C1 segment of cervical spinal cord (tissue), 14 donors: ENCODE data around the gene C19orf38.
"Not testable (repeated sequence)": the region's sequence is repeated elsewhere in the genome, so short reads cannot be mapped to it uniquely, and the experiment has no call there.

Experiments used
- DNase-seq, 14 donors: peaks; one replicate each; lab custom pipeline; 2025; lab: John Stamatoyannopoulos, UW

Gene C19orf38

GRCh38 chr19:10872546-10873107 lies 24.4 kb downstream of the C19orf38 start:
- DNase-seq = peak in 1 of 14 donors; percentile 12

- no peak for DNase-seq
These were observed 25.8 kb downstream of the C19orf38 start for GRCh38 chr19:10874024-10874423.

GRCh38 chr19:10876459-10877240 lies 28.4 kb downstream of the C19orf38 start:
- peak in 10 of 14 donors; percentile 25 to 87 (median 45) for DNase-seq

- not testable (repeated sequence) for DNase-seq
These were observed 29.4 kb downstream of the C19orf38 start for GRCh38 chr19:10877608-10878007.

GRCh38 chr19:10878253-10878652 lies 30.0 kb downstream of the C19orf38 start:
- DNase-seq = no peak

- no peak for DNase-seq
These were observed 33.3 kb downstream of the C19orf38 start for GRCh38 chr19:10881403-10882107.

- no peak for DNase-seq
These were observed 33.9 kb downstream of the C19orf38 start for GRCh38 chr19:10882108-10882457.

- DNase-seq = peak in 1 of 14 donors; percentile 17
These were observed 36.1 kb downstream of the C19orf38 start for GRCh38 chr19:10884274-10884673.

- no peak for DNase-seq
These were observed 37.3 kb downstream of the C19orf38 start for GRCh38 chr19:10885201-10886169.

- peak in 1 of 14 donors; percentile 20 for DNase-seq
These were observed 39.6 kb downstream of the C19orf38 start for GRCh38 chr19:10887616-10888367.

- DNase-seq = no peak
These were observed 40.2 kb downstream of the C19orf38 start for GRCh38 chr19:10888421-10888866.

GRCh38 chr19:10889880-10890279 lies 41.7 kb downstream of the C19orf38 start:
- no peak for DNase-seq

- DNase-seq = peak in 1 of 14 donors; percentile 26
These were observed 43.3 kb downstream of the C19orf38 start for GRCh38 chr19:10891405-10892086.

GRCh38 chr19:10892256-10892655 lies 44.0 kb downstream of the C19orf38 start:
- no peak for DNase-seq

GRCh38 chr19:10894911-10895213 lies 46.6 kb downstream of the C19orf38 start:
- DNase-seq = no peak

GRCh38 chr19:10895363-10895762 lies 47.1 kb downstream of the C19orf38 start:
- DNase-seq = no peak

- no peak for DNase-seq
These were observed 47.7 kb downstream of the C19orf38 start for GRCh38 chr19:10895920-10896319.

GRCh38 chr19:10896851-10897526 lies 48.8 kb downstream of the C19orf38 start:
- peak in 1 of 14 donors; percentile 43 for DNase-seq

GRCh38 chr19:10898633-10899032 lies 50.4 kb downstream of the C19orf38 start:
- no peak for DNase-seq
